ENCODE measurements around the gene OBSCN.

The OBSCN gene

GRCh38 chr1:228169345-228169744 is 38.5 kb upstream of the OBSCN start:
- no peak for TF ChIP-seq SPI1 (IDR thresholded peaks at IDR 0.05; ENCODE audit: borderline replicate concordance, low read depth)
- TF ChIP-seq, protein P1, sequence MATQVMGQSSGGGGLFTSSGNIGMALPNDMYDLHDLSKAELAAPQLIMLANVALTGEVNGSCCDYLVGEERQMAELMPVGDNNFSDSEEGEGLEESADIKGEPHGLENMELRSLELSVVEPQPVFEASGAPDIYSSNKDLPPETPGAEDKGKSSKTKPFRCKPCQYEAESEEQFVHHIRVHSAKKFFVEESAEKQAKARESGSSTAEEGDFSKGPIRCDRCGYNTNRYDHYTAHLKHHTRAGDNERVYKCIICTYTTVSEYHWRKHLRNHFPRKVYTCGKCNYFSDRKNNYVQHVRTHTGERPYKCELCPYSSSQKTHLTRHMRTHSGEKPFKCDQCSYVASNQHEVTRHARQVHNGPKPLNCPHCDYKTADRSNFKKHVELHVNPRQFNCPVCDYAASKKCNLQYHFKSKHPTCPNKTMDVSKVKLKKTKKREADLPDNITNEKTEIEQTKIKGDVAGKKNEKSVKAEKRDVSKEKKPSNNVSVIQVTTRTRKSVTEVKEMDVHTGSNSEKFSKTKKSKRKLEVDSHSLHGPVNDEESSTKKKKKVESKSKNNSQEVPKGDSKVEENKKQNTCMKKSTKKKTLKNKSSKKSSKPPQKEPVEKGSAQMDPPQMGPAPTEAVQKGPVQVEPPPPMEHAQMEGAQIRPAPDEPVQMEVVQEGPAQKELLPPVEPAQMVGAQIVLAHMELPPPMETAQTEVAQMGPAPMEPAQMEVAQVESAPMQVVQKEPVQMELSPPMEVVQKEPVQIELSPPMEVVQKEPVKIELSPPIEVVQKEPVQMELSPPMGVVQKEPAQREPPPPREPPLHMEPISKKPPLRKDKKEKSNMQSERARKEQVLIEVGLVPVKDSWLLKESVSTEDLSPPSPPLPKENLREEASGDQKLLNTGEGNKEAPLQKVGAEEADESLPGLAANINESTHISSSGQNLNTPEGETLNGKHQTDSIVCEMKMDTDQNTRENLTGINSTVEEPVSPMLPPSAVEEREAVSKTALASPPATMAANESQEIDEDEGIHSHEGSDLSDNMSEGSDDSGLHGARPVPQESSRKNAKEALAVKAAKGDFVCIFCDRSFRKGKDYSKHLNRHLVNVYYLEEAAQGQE (IDR thresholded peaks at IDR 0.05; ENCODE audit: insufficient replicate concordance, low read depth) = no peak
- no peak for TF ChIP-seq GABPA (IDR thresholded peaks at IDR 0.05; ENCODE audit: low read depth)
- no peak for TF ChIP-seq POLR2AphosphoS5 (IDR thresholded peaks at IDR 0.05; ENCODE audit: low read depth)
- TF ChIP-seq, protein P2, sequence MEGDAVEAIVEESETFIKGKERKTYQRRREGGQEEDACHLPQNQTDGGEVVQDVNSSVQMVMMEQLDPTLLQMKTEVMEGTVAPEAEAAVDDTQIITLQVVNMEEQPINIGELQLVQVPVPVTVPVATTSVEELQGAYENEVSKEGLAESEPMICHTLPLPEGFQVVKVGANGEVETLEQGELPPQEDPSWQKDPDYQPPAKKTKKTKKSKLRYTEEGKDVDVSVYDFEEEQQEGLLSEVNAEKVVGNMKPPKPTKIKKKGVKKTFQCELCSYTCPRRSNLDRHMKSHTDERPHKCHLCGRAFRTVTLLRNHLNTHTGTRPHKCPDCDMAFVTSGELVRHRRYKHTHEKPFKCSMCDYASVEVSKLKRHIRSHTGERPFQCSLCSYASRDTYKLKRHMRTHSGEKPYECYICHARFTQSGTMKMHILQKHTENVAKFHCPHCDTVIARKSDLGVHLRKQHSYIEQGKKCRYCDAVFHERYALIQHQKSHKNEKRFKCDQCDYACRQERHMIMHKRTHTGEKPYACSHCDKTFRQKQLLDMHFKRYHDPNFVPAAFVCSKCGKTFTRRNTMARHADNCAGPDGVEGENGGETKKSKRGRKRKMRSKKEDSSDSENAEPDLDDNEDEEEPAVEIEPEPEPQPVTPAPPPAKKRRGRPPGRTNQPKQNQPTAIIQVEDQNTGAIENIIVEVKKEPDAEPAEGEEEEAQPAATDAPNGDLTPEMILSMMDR (IDR thresholded peaks at IDR 0.05; ENCODE audit: insufficient read depth, low read length) = no peak
- no peak overlapping the region for H3K27ac ChIP-seq (replicated peaks)
- H3K4me3 ChIP-seq (replicated peaks; ENCODE audit: insufficient read depth, low read length) = no peak overlapping the region
- H3K27me3 ChIP-seq (ENCODE audit: insufficient read depth, poor library complexity, severe bottlenecking) = no peaks in the 10 kb centered on the region
- DNase-seq (ENCODE audit: low read depth in 1 of 2, low spot score in 1 of 2) = no peak

GRCh38 chr1:228170666-228171065 is 37.2 kb upstream of the OBSCN start:
- H3K27ac ChIP-seq (replicated peaks) = no peak overlapping the region
- no peaks in the 10 kb centered on the region for H3K27me3 ChIP-seq (ENCODE audit: insufficient read depth, poor library complexity, severe bottlenecking)
- TF ChIP-seq, protein P2 (IDR thresholded peaks at IDR 0.05; ENCODE audit: insufficient read depth, low read length) = no peak
- TF ChIP-seq POLR2AphosphoS5 (IDR thresholded peaks at IDR 0.05; ENCODE audit: low read depth) (no peak), SPI1 (IDR thresholded peaks at IDR 0.05; ENCODE audit: borderline replicate concordance, low read depth) (no peak), GABPA (IDR thresholded peaks at IDR 0.05; ENCODE audit: low read depth) (no peak)
- TF ChIP-seq, protein P1 (IDR thresholded peaks at IDR 0.05; ENCODE audit: insufficient replicate concordance, low read depth) = no peak
- no peak for DNase-seq (ENCODE audit: low read depth in 1 of 2, low spot score in 1 of 2)
- H3K4me3 ChIP-seq (replicated peaks; ENCODE audit: insufficient read depth, low read length) = no peak overlapping the region

- Histone ChIP-seq H3K4me3 (replicated peaks; ENCODE audit: insufficient read depth, low read length) (no peak overlapping the region), H3K27me3 (ENCODE audit: insufficient read depth, poor library complexity, severe bottlenecking) (no peaks in the 10 kb centered on the region), H3K27ac (replicated peaks) (no peak overlapping the region)
- TF ChIP-seq, protein P1 (IDR thresholded peaks at IDR 0.05; ENCODE audit: insufficient replicate concordance, low read depth) = no peak
- TF ChIP-seq GABPA (IDR thresholded peaks at IDR 0.05; ENCODE audit: low read depth) (no peak), POLR2AphosphoS5 (IDR thresholded peaks at IDR 0.05; ENCODE audit: low read depth) (no peak), SPI1 (IDR thresholded peaks at IDR 0.05; ENCODE audit: borderline replicate concordance, low read depth) (no peak)
- TF ChIP-seq, protein P2 (IDR thresholded peaks at IDR 0.05; ENCODE audit: insufficient read depth, low read length) = no peak
- no peak for DNase-seq (ENCODE audit: low read depth in 1 of 2, low spot score in 1 of 2)
Observed at GRCh38 chr1:228171221-228171891, 36.5 kb upstream of the OBSCN start.

All from HL-60 (cell line).